SK-N-MC (cell line): ENCODE measurements around the gene TMEM170A.
A peak's percentile ranks its signal among the peaks of the same experiment; 100 is the strongest.
"Not testable (repeated sequence)": the region's sequence is repeated elsewhere in the genome, so short reads cannot be mapped to it uniquely, and the experiment has no call there.

Experiments
- DNase-seq: peaks from one replicate; pipeline ENCODE4 v3.0.0-alpha.2; 2011; ENCODE audit warnings: low read depth, low spot score
- H3K27ac ChIP-seq: fragments of 200-600 bp; sonication (generic); 2 replicates; pipeline ENCODE4 v1.5.1; 2016; ENCODE audit warnings: mixed run types
- H3K36me3 ChIP-seq: fragments of 200-600 bp; sonication (generic); 2 replicates; pipeline ENCODE4 v1.6.1; 2017; ENCODE audit warnings: antibody characterized with exemption, low read length, mixed read lengths; ENCODE audit not compliant: insufficient read depth
- H3K4me3 ChIP-seq: fragments of 200-600 bp; sonication (generic); 2 replicates; pipeline ENCODE4 v1.5.1; 2016
- H3K9ac ChIP-seq: fragments of 200-600 bp; sonication (generic); 2 replicates; pipeline ENCODE4 v1.8.0; 2017; ENCODE audit warnings: mixed run types, mixed read lengths; ENCODE audit not compliant: insufficient read length
- H3K9me3 ChIP-seq: fragments of 200-600 bp; sonication (generic); 2 replicates; pipeline ENCODE4 v1.6.1; 2017; ENCODE audit warnings: low read depth, mild to moderate bottlenecking, antibody characterized with exemption, low read length, moderate library complexity, mixed read lengths
- EZH2 ChIP-seq: fragments of 200-600 bp; sonication (generic); IDR thresholded peaks from one replicate; pipeline ENCODE4 v1.6.1; 2017; ENCODE audit warnings: antibody characterized with exemption
- FOXP2 ChIP-seq: optimal IDR thresholded peaks from 2 replicates; pipeline ENCODE3; 2011; ENCODE audit warnings: mild to moderate bottlenecking, moderate library complexity; ENCODE audit not compliant: insufficient read depth; ENCODE audit errors: extremely low read length, control extremely low read depth
- POLR2AphosphoS5 ChIP-seq: IDR thresholded peaks from 2 replicates; pipeline ENCODE4 v1.6.1; 2012; ENCODE audit warnings: mild to moderate bottlenecking, low read depth, low read length, borderline replicate concordance

TMEM170A gene

DNA sequence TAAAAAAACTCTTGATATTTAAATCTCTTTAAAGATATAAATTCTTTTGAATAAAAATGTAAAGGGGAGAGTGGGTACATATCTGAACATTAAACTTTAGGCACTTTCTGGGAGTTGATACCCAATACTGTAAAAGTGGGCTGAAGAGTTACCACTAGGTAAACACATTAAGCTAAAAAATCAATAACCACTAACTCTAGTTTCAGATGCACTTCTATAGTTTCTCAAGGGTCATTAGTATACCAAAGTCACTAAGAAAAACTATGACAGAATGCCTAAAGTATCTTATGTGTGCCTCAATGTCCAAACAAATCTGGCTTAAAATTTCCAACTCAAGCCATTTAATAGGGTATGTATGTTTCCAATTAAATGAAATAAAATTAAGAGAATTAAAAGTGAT, 18.1 kb downstream of the TMEM170A start:
- no peak overlapping the region for H3K27ac ChIP-seq
- DNase-seq = no peak
- H3K9ac ChIP-seq = no peak overlapping the region
- no peaks in the 10 kb centered on the region for H3K36me3 ChIP-seq
- TF ChIP-seq EZH2 (no peak), POLR2AphosphoS5 (no peak), FOXP2 (no peak)
- H3K9me3 ChIP-seq = no peaks in the 10 kb centered on the region
- H3K4me3 ChIP-seq = no peak overlapping the region

DNA sequence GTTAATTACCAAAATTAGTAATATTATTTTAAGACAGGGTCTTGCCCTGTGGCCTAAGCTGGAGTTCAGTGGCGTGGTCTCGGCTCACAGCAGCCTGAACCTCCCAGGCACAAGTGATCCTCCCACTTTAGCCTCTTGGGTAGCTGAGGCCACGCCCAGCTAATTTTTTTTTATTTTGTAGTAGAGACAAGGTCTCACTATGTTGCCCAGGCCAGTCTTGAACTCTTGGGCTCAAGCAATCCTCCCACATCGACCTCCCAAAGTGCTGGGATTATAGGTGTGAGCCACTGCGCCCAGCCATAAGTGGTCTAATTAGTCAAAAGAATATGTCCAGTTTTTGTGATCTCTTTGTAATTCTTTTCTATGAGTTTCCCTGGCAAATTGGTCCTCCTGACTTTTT, 19.2 kb downstream of the TMEM170A start:
- H3K36me3 ChIP-seq = no peaks in the 10 kb centered on the region
- no peak overlapping the region for H3K9ac ChIP-seq
- DNase-seq = no peak

DNA sequence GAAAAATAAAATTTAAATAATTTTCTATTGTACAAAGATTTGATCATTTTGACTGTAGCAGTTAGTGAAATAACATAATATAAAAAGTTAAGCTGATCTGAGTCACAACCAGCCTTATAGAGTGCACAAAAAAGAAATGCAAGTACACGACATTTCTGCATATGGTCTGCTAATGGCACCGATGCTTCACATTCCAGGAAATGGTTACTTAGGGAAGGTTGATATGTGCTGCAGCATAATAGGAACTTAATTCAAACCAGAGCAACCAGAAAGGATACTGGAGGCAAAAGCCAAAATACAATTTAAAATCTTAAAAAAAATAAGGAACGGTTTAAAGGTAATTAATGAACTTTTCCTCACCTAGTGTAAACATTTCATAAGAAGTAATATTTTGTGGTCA, 21.2 kb downstream of the TMEM170A start:
- Histone ChIP-seq H3K27ac (peak overlapping the region; percentile 86), H3K36me3 (no peaks in the 10 kb centered on the region), H3K9ac (no peak overlapping the region), H3K4me3 (peak overlapping the region; percentile 18; the same call in 1 of the 2 replicates), H3K9me3 (no peaks in the 10 kb centered on the region)
- TF ChIP-seq EZH2 (no peak), POLR2AphosphoS5 (no peak)
- DNase-seq = no peak

More for the DNA sequence above, 19.2 kb downstream of the TMEM170A start:
- H3K27ac ChIP-seq = peak overlapping the region; percentile 60; the same call in 1 of the 2 replicates
- H3K4me3 ChIP-seq = no peak overlapping the region
- TF ChIP-seq POLR2AphosphoS5 = no peak
- no peak for TF ChIP-seq EZH2
- TF ChIP-seq FOXP2 = no peak
- no peaks in the 10 kb centered on the region for H3K9me3 ChIP-seq

DNA sequence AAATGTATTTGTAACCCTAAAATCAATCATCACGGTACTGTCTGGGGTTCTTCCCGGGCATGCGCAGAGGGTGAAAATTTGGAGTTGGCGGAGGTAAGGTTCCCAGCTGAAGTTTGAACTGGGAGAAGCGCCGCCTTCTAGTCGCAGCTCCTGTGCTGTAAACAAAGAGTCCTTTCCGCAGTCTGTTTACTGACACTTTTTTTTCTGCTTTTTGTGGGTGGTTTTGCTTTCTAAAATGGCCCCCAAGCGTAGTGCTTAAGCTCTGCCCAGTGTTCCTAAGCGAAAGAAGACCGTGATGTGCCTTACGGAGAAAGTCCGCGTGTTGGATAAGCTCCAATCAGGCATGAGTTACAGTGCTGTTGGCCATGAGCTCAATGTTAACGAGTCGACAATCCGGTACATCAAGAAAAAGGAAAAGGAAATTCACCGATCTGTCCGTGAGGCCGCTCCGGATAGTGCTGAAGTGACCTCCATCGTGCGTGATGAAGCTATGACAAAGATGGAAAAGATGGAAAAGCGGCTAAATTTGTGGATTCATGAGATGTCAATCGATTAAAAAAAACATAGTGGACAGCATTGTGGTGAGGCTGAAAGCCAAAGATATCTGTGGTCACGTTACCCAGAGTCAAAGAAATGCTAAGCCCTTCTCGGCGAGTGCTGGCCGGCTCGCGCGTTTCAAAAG, 30.6 kb downstream of the TMEM170A start:
- H3K9me3 ChIP-seq = no peaks in the 10 kb centered on the region
- no peak for TF ChIP-seq POLR2AphosphoS5
- TF ChIP-seq EZH2 = no peak
- no peak for TF ChIP-seq FOXP2
- H3K4me3 ChIP-seq = peak overlapping the region; percentile 81
- H3K9ac ChIP-seq = peak overlapping the region; percentile 70
- DNase-seq = no peak
- H3K36me3 ChIP-seq = peaks cover 4% of the 10 kb centered on the region; the same call in 1 of the 2 replicates
- no peak overlapping the region for H3K27ac ChIP-seq

DNA sequence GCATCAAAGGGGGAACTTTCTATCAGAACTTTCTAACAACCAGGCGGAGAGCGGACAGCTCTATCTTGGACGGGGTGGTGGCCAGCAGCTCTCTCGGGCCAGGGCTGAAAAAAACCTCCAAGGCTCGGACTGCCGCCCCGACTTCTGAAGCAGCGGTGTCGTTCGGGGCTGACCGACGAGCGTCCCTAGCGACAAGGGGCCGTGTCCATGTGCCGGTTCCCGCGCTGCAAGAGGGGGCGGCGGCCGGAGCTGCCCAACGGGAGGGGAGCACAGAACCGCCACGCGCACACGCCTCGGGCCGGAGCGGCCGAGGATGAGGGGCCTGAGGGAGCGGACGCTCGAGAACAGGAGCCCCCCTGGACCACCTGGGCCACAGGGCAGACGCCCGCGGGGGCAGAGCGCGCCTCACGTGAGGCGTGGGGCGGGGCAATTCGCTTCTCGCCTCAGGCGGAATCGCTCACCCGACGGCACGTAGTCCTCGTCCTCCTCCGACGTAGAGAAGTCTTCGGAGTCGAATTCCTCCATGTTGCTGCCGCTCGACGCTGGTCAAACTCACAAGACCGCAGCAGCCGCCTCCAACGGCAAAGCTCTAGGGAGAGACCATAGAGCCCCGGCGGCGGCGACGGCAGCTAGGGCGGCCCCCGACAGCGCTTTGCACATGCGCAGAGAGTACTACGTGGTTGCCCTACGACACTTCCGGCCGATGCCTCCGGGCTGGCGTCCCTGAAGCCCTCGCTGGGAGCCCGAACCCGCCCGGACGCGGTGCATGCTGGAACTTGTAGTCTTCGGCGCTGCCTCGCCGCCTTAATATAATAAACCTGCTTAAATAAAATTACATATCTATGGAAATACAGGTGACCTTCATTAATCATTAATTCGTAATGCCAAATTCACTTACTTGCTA, 31.4 kb downstream of the TMEM170A start, which contains the start of gene CFDP1:
Gene CFDP1 (minus strand): TSS at position 676 of the 904 bp plus-strand sequence. CDS start 151 bp downstream, at position 525.
- no peak within 1 kb of the TSS for H3K27ac ChIP-seq
- no peak for TF ChIP-seq FOXP2
- peak; percentile 82 for TF ChIP-seq POLR2AphosphoS5
- H3K4me3 ChIP-seq = peak within 1 kb of the TSS; percentile 81

DNA sequence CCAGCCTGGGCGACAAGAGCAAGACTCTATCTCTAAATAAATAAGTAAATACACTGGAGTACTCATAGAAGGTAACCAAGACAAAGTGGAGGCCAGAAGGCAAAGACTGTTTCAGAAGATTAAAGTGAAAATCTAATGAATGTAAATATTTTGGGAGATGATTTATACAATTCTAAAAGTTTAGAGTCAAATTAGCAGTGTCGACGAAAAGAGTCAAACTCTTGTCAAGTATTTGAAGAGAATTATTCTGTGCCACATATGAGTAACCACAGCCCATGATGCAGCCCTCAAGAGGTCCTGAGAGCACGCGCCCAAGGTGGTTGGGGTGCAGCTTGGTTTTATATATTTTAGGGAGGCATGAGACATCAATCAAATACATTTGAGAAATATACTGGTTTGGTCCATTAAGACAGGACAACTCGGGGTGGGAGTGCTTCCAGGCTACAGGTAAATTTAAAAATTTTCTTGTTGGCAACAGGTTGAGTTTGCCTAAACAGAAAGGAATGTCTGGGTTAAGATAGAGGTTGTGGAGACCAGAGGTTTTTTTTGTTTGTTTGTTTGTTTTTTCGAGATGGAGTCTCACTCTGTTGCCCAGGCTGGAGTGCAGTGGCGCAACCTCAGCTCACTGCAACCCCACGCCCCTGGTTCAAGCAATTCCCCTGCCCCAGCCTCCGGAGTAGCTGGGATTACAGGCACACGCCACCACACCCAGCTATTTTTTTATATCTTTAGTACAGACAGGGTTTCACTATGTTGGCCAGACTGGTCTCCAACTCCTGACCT, 34.7 kb downstream of the TMEM170A start:
- TF ChIP-seq POLR2AphosphoS5 (no peak), EZH2 (no peak), FOXP2 (no peak)
- Histone ChIP-seq H3K9me3 (no peaks in the 10 kb centered on the region), H3K36me3 (peaks cover 4% of the 10 kb centered on the region; the same call in 1 of the 2 replicates), H3K27ac (no peak overlapping the region), H3K9ac (no peak overlapping the region), H3K4me3 (no peak overlapping the region)
- DNase-seq = no peak

More for the DNA sequence above, 31.4 kb downstream of the TMEM170A start, which contains the start of gene CFDP1:
- no peaks in the 10 kb centered on the region for H3K9me3 ChIP-seq
- peaks cover 4% of the 10 kb centered on the region; the same call in 1 of the 2 replicates for H3K36me3 ChIP-seq
- DNase-seq = peak; percentile 53
- H3K9ac ChIP-seq = peak within 1 kb of the TSS; percentile 70

DNA sequence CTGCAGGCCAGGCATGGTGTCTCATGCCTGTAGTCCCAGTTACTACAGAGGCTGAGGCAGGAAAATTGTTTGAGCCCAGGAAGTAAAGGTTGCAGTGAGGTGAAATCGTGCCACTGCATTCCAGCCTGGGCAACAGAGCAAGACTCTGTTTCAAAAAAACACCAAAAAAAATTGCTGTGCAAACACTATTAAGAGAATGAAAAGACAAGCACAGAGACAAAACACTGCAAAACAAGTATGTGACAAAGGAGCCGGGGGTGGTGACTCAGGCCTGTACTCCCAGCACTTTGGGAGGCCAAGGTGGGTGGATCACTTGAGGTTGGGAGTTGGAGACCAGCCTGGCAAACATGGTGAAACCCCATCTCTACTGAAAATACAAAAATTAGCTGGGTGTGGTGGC, 38.0 kb downstream of the TMEM170A start:
- H3K4me3 ChIP-seq, DNase-seq, H3K9me3 ChIP-seq, H3K27ac ChIP-seq, H3K36me3 ChIP-seq, H3K9ac ChIP-seq: not testable (repeated sequence)

DNA sequence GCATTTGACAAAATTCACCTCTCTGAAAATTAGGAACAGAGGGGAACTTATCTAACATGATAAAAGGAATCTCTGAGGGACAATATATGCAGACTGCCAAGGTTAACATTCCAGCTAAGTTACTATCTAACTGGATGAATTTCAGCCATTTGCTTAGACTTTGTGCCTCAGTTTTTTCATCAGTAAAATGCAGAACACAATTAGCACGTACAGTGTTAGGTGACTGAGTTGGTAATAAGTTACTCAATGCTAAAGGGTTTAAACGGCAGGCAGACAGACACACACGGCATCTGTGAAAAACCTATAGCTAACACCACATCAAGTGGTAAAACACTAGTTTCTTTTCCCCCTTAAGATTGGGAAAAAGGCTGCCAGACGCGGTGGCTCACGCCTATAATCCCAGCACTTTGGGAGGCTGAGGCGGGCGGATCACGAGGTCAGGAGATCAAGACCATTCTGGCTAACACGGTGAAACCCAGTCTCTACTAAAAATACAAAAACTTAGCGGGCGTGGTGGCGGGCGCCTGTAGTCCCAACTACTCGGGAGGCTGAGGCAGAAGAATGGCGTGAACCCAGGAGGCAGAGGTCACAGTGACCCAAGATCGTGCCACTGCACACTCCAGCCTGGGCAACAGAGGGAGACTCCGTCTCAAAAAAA, 40.3 kb downstream of the TMEM170A start:
- not testable (repeated sequence) for H3K27ac ChIP-seq, H3K4me3 ChIP-seq, DNase-seq, H3K9me3 ChIP-seq, H3K9ac ChIP-seq, H3K36me3 ChIP-seq
